ENCODE results near the gene EIF2S2.

The EIF2S2 gene

GRCh38 chr20:34085544-34086040 lies 26.5 kb downstream of the EIF2S2 start:
- DNase-seq: no peak

GRCh38 chr20:34084227-34084923 lies 27.7 kb downstream of the EIF2S2 start:
- DNase-seq: no peak

GRCh38 chr20:34083781-34084180 lies 28.3 kb downstream of the EIF2S2 start:
- no peak for DNase-seq

- DNase-seq: no peak
These were observed 28.9 kb downstream of the EIF2S2 start for GRCh38 chr20:34083137-34083536.

GRCh38 chr20:34082232-34082887 lies 29.7 kb downstream of the EIF2S2 start:
- DNase-seq: no peak

GRCh38 chr20:34079818-34080217 lies 32.2 kb downstream of the EIF2S2 start:
- DNase-seq: no peak

GRCh38 chr20:34078540-34078939 lies 33.5 kb downstream of the EIF2S2 start:
- DNase-seq: no peak

- DNase-seq: no peak
These were observed 35.1 kb downstream of the EIF2S2 start for GRCh38 chr20:34076952-34077351.

GRCh38 chr20:34075647-34076046 lies 36.4 kb downstream of the EIF2S2 start:
- DNase-seq: no peak

GRCh38 chr20:34074101-34074760 lies 37.8 kb downstream of the EIF2S2 start:
- peak; percentile 12 for DNase-seq

GRCh38 chr20:34072778-34073177 lies 39.3 kb downstream of the EIF2S2 start:
- no peak for DNase-seq

GRCh38 chr20:34072076-34072475 lies 40.0 kb downstream of the EIF2S2 start:
- no peak for DNase-seq

- no peak for DNase-seq
These were observed 41.2 kb downstream of the EIF2S2 start for GRCh38 chr20:34070859-34071258.

GRCh38 chr20:34070079-34070439 lies 42.0 kb downstream of the EIF2S2 start:
- no peak for DNase-seq

GRCh38 chr20:34069341-34070078 lies 42.5 kb downstream of the EIF2S2 start:
- peak; percentile 39 for DNase-seq

- DNase-seq: no peak
These were observed 44.0 kb downstream of the EIF2S2 start for GRCh38 chr20:34068001-34068400.

GRCh38 chr20:34066476-34067090 lies 45.5 kb downstream of the EIF2S2 start:
- no peak for DNase-seq

- DNase-seq: no peak
These were observed 46.8 kb downstream of the EIF2S2 start for GRCh38 chr20:34065260-34065659.

- no peak for DNase-seq
These were observed 47.8 kb downstream of the EIF2S2 start for GRCh38 chr20:34064286-34064685.

GRCh38 chr20:34062570-34063482 lies 49.2 kb downstream of the EIF2S2 start:
- DNase-seq: no peak

- DNase-seq: no peak
These were observed 50.3 kb downstream of the EIF2S2 start for GRCh38 chr20:34061695-34062094.

GRCh38 chr20:34060970-34061369 lies 51.1 kb downstream of the EIF2S2 start:
- no peak for DNase-seq
